Suprapubic skin (tissue), 4 donors: ENCODE measurements around the gene RAD51C. TPM values are rescaled to one million over a fixed set of nuclear protein-coding genes. Genes with fewer than 3 reads are reported as not detected.
A peak's percentile ranks its signal among the peaks of the same experiment; 100 is the strongest.

Source experiments
- DNase-seq, 2 donors: peaks; one replicate each; pipeline ENCODE4 v3.0.0-alpha.2; 2019; ENCODE audit warnings: low spot score in 2 of 2
- H3K27ac ChIP-seq: fragments of 200-600 bp; sonication (generic); one replicate; pipeline ENCODE4 v1.5.1; 2019
- H3K27me3 ChIP-seq: fragments of 200-600 bp; sonication (generic); one replicate; pipeline ENCODE4 v1.5.1; 2019
- H3K36me3 ChIP-seq: fragments of 200-600 bp; sonication (generic); one replicate; pipeline ENCODE4 v1.5.1; 2019
- H3K4me1 ChIP-seq: fragments of 200-600 bp; sonication (generic); one replicate; pipeline ENCODE4 v1.5.1; 2019
- H3K4me3 ChIP-seq: fragments of 200-600 bp; sonication (generic); one replicate; pipeline ENCODE4 v1.5.1; 2019; ENCODE audit warnings: mild to moderate bottlenecking
- H3K9me3 ChIP-seq: fragments of 200-600 bp; sonication (generic); one replicate; pipeline ENCODE4 v1.5.1; 2019
- CTCF ChIP-seq, 2 donors: fragments of 200-600 bp in 1 of 2; fragments of 450-650 bp in 1 of 2; sonication (generic) in 1 of 2; IDR thresholded peaks; one replicate each; pipeline ENCODE4 v1.5.1; 2016 to 2019; ENCODE audit warnings: antibody characterized with exemption in 2 of 2, mild to moderate bottlenecking in 1 of 2, moderate library complexity in 1 of 2
- EP300 ChIP-seq: sonication (generic); formaldehyde crosslinking; IDR thresholded peaks from one replicate; pipeline ENCODE4 v1.6.1; 2017; ENCODE audit warnings: antibody characterized with exemption
- POLR2A ChIP-seq, 2 donors: fragments of 450-650 bp; IDR thresholded peaks; one replicate each; pipeline ENCODE4 v1.6.1; 2017; ENCODE audit warnings: antibody characterized with exemption in 2 of 2, mild to moderate bottlenecking in 2 of 2, moderate library complexity in 2 of 2
- POLR2AphosphoS5 ChIP-seq, 3 donors: sonication (generic); formaldehyde crosslinking; IDR thresholded peaks; one replicate each; pipeline ENCODE4 v1.6.1; 2017; ENCODE audit warnings: antibody characterized with exemption in 3 of 3
- WGBS: methylation state at CpG from one replicate; pipeline ENCODE4 v1.1.5; 2018; 5-methylcytosine and 5-hydroxymethylcytosine counted together
- total RNA-seq, 4 donors: library from RNA; depleted of rRNA; stranded (reverse); fragments of >200 nt; gene quantifications; one replicate each; pipeline ENCODE4 v1.1.0, GENCODE V29; 2016

Gene RAD51C
- total RNA-seq, 4 donors from 2014 or later = 9.5 to 21.2 (median 11.8) TPM

GRCh38 chr17:58660621-58661020 lies 31.8 kb upstream of the RAD51C start:
- no peak for TF ChIP-seq POLR2AphosphoS5 (IDR thresholded peaks at IDR 0.05)
- no peak for TF ChIP-seq POLR2A (IDR thresholded peaks at IDR 0.05)
- TF ChIP-seq CTCF (IDR thresholded peaks at IDR 0.05) = no peak
- TF ChIP-seq EP300 = no peak
- no peak overlapping the region for H3K27ac ChIP-seq
- H3K4me3 ChIP-seq = no peak overlapping the region
- no peaks in the 10 kb centered on the region for H3K9me3 ChIP-seq
- H3K27me3 ChIP-seq = no peaks in the 10 kb centered on the region
- peaks cover 5% of the 10 kb centered on the region for H3K4me1 ChIP-seq
- 92% methylated on average over 4 of the region's 4 CpGs for WGBS
- H3K36me3 ChIP-seq = no peaks in the 10 kb centered on the region
- no peak for DNase-seq

- Histone ChIP-seq H3K36me3 (no peaks in the 10 kb centered on the region), H3K4me3 (no peak overlapping the region), H3K9me3 (no peaks in the 10 kb centered on the region), H3K27me3 (no peaks in the 10 kb centered on the region), H3K4me1 (peaks cover 5% of the 10 kb centered on the region), H3K27ac (no peak overlapping the region)
- no peak for DNase-seq
- no peak for TF ChIP-seq EP300
- TF ChIP-seq CTCF (IDR thresholded peaks at IDR 0.05) = no peak
- no peak for TF ChIP-seq POLR2A (IDR thresholded peaks at IDR 0.05)
- TF ChIP-seq POLR2AphosphoS5 (IDR thresholded peaks at IDR 0.05) = no peak
- WGBS = 96% methylated on average over 26 of the region's 26 CpGs
Measured at GRCh38 chr17:58661499-58661898, 30.9 kb upstream of the RAD51C start.

DNA sequence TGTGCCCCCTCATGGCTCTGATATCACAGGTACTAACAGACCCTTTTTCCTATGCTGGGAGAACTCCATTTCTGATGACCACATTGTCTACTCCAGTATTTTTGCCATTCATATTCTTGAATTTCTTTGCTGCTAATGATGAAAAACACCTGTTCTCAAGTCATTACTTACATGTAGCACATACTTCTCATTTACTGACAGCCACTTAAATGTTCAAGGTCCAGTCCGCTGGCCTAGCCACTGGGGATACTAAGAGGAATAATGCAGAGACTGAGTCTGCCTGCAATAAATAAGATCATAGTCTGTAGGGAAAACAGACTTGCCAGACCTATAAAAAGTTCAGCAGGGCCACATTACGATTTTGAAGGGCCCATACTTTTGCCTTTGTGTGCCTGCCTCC lies 28.1 kb upstream of the RAD51C start:
- H3K27ac ChIP-seq = no peak overlapping the region
- no peak for TF ChIP-seq POLR2A (IDR thresholded peaks at IDR 0.05)
- DNase-seq = no peak
- no peaks in the 10 kb centered on the region for H3K27me3 ChIP-seq
- H3K4me1 ChIP-seq = no peaks in the 10 kb centered on the region
- no peaks in the 10 kb centered on the region for H3K9me3 ChIP-seq
- WGBS = 77% methylated on average over 2 of the region's 2 CpGs
- H3K4me3 ChIP-seq = no peak overlapping the region
- no peaks in the 10 kb centered on the region for H3K36me3 ChIP-seq

GRCh38 chr17:58665946-58666857 lies 26.2 kb upstream of the RAD51C start:
- no peak overlapping the region for H3K27ac ChIP-seq
- WGBS = 89% methylated on average over 25 of the region's 25 CpGs
- H3K9me3 ChIP-seq = no peaks in the 10 kb centered on the region
- no peaks in the 10 kb centered on the region for H3K4me1 ChIP-seq
- H3K36me3 ChIP-seq = no peaks in the 10 kb centered on the region
- no peak for TF ChIP-seq POLR2AphosphoS5 (IDR thresholded peaks at IDR 0.05)
- TF ChIP-seq EP300 = no peak
- no peak for TF ChIP-seq CTCF (IDR thresholded peaks at IDR 0.05)
- TF ChIP-seq POLR2A (IDR thresholded peaks at IDR 0.05) = no peak
- H3K4me3 ChIP-seq = peak overlapping the region; percentile 2
- DNase-seq = no peak
- H3K27me3 ChIP-seq = no peaks in the 10 kb centered on the region

DNA sequence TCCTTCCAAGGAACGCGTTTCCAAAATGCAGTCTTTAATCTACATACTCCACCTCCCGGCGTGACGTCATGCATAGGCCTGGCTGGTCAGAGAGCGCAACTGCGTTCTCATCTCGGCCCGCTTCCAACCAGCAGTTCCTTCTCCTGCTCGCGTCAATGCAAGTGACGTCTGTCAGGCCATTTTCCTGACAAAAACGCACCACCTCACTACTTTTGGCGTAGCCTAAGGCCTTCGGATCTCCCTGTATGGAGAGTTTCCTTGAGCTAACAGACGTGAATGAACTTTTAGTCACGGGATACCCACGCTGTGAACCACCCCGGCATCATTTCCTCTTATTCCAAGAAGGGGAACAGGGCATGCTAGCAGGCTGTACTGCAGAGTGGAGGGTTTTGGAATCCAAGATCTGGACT lies 25.5 kb upstream of the RAD51C start:
- Histone ChIP-seq H3K36me3 (no peaks in the 10 kb centered on the region), H3K27ac (no peak overlapping the region), H3K4me3 (peak overlapping the region; percentile 2), H3K4me1 (no peaks in the 10 kb centered on the region), H3K9me3 (no peaks in the 10 kb centered on the region), H3K27me3 (no peaks in the 10 kb centered on the region)
- TF ChIP-seq CTCF (IDR thresholded peaks at IDR 0.05) = no peak
- TF ChIP-seq EP300 = no peak
- no peak for TF ChIP-seq POLR2A (IDR thresholded peaks at IDR 0.05)
- no peak for TF ChIP-seq POLR2AphosphoS5 (IDR thresholded peaks at IDR 0.05)
- WGBS = 69% methylated on average over 19 of the region's 19 CpGs
- peak in 1 of 2 donors; percentile 78 for DNase-seq
